T1000 (cell line): ENCODE measurements around the gene TUBA1C.
"Not testable (repeated sequence)": the region's sequence is repeated elsewhere in the genome, so short reads cannot be mapped to it uniquely, and the experiment has no call there.

Source experiments
- DNase-seq: peaks from one replicate; lab custom pipeline; 2025; ENCODE audit warnings: mixed read lengths; lab: John Stamatoyannopoulos, UW

Gene TUBA1C

GRCh38 chr12:49255857-49256637 lies 8.8 kb upstream of the TUBA1C start:
- DNase-seq, result no peak

GRCh38 chr12:49257508-49258184 lies 7.2 kb upstream of the TUBA1C start:
- not testable (repeated sequence) for DNase-seq

- no peak for DNase-seq
These were observed 5.4 kb upstream of the TUBA1C start for GRCh38 chr12:49259452-49259851.

- DNase-seq, result no peak
These were observed 4.7 kb upstream of the TUBA1C start for GRCh38 chr12:49260166-49260565.

GRCh38 chr12:49260571-49261363 lies 4.1 kb upstream of the TUBA1C start:
- no peak for DNase-seq

- DNase-seq, result no peak
These were observed 3.2 kb upstream of the TUBA1C start for GRCh38 chr12:49261721-49262120.

- DNase-seq, result no peak
These were observed 1.5 kb upstream of the TUBA1C start for GRCh38 chr12:49263400-49263763.

- no peak for DNase-seq
These were observed 413 bp upstream of the TUBA1C start for GRCh38 chr12:49264466-49264872.

- DNase-seq, result not testable (repeated sequence)
These were observed 4.3 kb downstream of the TUBA1C start for GRCh38 chr12:49269191-49269590.

- DNase-seq, result no peak
These were observed 8.2 kb downstream of the TUBA1C start for GRCh38 chr12:49272790-49273725.

- no peak for DNase-seq
These were observed 9.0 kb downstream of the TUBA1C start for GRCh38 chr12:49273726-49274395.

GRCh38 chr12:49274396-49275069 lies 9.7 kb downstream of the TUBA1C start:
- no peak for DNase-seq

GRCh38 chr12:49276304-49277290 lies 11.7 kb downstream of the TUBA1C start:
- DNase-seq, result no peak

GRCh38 chr12:49277466-49277865 lies 12.6 kb downstream of the TUBA1C start:
- no peak for DNase-seq

- DNase-seq, result no peak
These were observed 14.9 kb downstream of the TUBA1C start for GRCh38 chr12:49279706-49280159.

- DNase-seq, result not testable (repeated sequence)
These were observed 15.7 kb downstream of the TUBA1C start for GRCh38 chr12:49280545-49280944.

GRCh38 chr12:49282302-49282701 lies 17.4 kb downstream of the TUBA1C start:
- DNase-seq, result no peak

- not testable (repeated sequence) for DNase-seq
These were observed 18.0 kb downstream of the TUBA1C start for GRCh38 chr12:49282740-49283375.
